Measurements from ENCODE around the gene CCDC24.

GRCh38 chr1:44040846-44041245, 49.4 kb downstream of the CCDC24 start:
- TF ChIP-seq CTCF (IDR thresholded peaks at IDR 0.05) (no peak), POLR2A (IDR thresholded peaks at IDR 0.05) (no peak)
